ENCODE results near the gene GINS3.

Gene GINS3

GRCh38 chr16:58417035-58417434, 24.8 kb downstream of the GINS3 start:
- no peak for TF ChIP-seq CTCF (IDR thresholded peaks at IDR 0.05)

- TF ChIP-seq CTCF (IDR thresholded peaks at IDR 0.05), result no peak
These were observed 25.3 kb downstream of the GINS3 start for GRCh38 chr16:58417600-58417999.

GRCh38 chr16:58418026-58418425, 25.8 kb downstream of the GINS3 start:
- TF ChIP-seq CTCF (IDR thresholded peaks at IDR 0.05), result no peak

DNA sequence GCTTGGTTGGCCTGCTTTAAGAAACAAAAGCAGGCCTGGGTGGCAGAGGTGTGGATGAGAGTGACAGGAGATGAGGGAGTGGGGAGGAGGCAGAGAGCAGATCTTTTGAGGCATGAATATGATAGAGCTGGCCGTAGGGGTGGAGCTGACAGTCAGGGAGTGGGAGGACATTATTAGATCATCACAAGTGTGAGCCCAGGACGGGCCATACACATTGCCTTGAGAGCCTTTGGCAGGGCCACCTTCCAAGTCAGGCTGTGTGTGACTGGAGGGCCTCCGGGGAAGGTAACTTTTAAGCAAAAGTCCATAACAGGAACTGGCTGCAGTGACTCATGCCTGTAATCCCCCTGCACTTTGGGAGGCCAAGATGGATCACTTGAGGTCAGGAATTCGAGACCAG, 26.3 kb downstream of the GINS3 start:
- TF ChIP-seq CTCF (IDR thresholded peaks at IDR 0.05), result no peak

GRCh38 chr16:58419241-58419990, 27.1 kb downstream of the GINS3 start:
- TF ChIP-seq CTCF (IDR thresholded peaks at IDR 0.05), result no peak

DNA sequence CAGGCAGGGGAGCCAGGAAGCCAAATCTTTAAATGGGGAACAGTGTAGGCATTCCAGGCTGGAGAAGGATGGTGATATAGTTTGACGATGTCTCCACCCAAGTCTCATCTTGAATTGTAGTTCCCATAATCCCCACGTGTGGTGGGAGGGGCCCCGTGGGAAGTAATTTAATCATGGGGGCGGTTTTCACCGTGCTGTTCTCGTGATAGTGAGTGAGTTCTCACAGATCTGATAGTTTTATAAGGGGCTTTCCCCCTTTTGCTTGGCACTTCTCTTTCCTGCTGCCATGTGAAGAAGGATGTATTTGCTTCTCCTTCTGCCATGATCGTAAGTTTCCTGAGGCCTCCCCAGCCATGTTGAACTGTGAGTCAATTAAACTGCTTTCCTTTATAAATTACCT, 28.8 kb downstream of the GINS3 start:
- no peak for TF ChIP-seq CTCF (IDR thresholded peaks at IDR 0.05)

- TF ChIP-seq CTCF (IDR thresholded peaks at IDR 0.05), result no peak
These were observed 29.3 kb downstream of the GINS3 start for GRCh38 chr16:58421529-58421928.

- no peak for TF ChIP-seq CTCF (IDR thresholded peaks at IDR 0.05)
These were observed 30.5 kb downstream of the GINS3 start for GRCh38 chr16:58422809-58423208.

Data from LNCAP (cell line).